ENCODE results near the gene RHEBL1.

RHEBL1 gene

DNA sequence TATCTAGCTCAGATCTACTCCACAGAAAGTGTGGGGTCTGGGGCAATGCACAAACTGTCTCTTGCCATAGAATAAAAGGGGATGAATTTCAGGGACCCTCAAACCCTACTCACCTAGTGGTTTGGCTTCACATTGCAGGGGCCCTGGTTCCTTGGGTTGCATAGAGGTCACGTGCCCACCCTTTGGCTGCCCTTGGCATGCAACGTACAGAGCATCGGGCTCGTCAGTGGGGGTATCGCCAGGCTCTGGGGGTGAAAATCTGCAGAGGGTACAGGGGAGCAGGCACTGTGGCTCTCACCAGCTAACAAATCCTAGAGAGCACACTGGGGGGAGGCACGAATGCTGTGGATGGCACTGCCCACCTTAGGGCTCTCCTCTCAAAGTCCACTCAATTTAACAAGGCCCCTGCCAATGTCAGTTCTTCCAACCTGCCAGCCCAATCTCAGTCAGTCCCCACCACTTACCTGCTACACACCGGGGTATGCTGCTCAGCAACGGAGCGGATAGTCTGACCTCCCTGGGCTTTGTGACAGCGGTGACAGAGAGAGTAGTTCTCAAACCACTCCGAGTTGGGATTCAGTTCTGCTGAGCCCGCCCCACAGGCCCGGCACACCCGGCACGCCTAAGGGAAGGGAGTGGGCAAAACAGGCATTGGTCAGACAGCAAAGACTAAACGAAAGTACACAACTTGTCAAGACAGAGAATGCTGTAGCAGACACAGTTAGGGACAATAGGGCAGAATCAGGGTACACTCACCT is 17.1 kb downstream of the RHEBL1 start:
- Histone ChIP-seq H3K9me3 (ENCODE audit: control insufficient read depth, insufficient read depth, low read depth, low read length) (no peaks in the 10 kb centered on the region), H3K27ac (ENCODE audit: extremely low read depth, low read depth, low read length) (no peak overlapping the region), H3K4me3 (ENCODE audit: low read depth, low read length) (no peak overlapping the region), H3K4me1 (ENCODE audit: control insufficient read depth, insufficient read depth, low read length) (peaks cover 10% of the 10 kb centered on the region), H3K36me3 (ENCODE audit: control insufficient read depth in 2 of 2, insufficient read depth in 1 of 2, low read length in 2 of 2) (peaks cover 43 to 83% of the 10 kb centered on the region in 2 experiments)
- ChIA-PET POLR2A (no interaction called here), CTCF (no interaction called here)
- TF ChIP-seq ZNF843 (tag by site-specific recombination; IDR thresholded peaks at IDR 0.05) (no peak), ZNF354C (tag by site-specific recombination; IDR thresholded peaks at IDR 0.05; ENCODE audit: borderline replicate concordance, low read depth) (no peak), ZSCAN23 (tag by site-specific recombination; IDR thresholded peaks at IDR 0.05) (no peak), KLF9 (tag by site-specific recombination; IDR thresholded peaks at IDR 0.05; ENCODE audit: low read depth) (no peak), ZNF2 (tag by site-specific recombination; IDR thresholded peaks at IDR 0.05) (no peak), BCL11B (tag by site-specific recombination; IDR thresholded peaks at IDR 0.05; ENCODE audit: low read depth) (no peak), ZNF24 (tag by site-specific recombination; IDR thresholded peaks at IDR 0.05) (no peak), ZNF366 (tag by site-specific recombination; conservative IDR thresholded peaks at IDR 0.05) (no peak), GLI4 (tag by site-specific recombination; IDR thresholded peaks at IDR 0.05) (no peak), ZNF48 (tag by site-specific recombination; IDR thresholded peaks at IDR 0.05) (no peak), ZNF677 (tag by site-specific recombination; IDR thresholded peaks at IDR 0.05) (no peak), ZFP69B (tag by site-specific recombination; IDR thresholded peaks at IDR 0.05) (no peak), ZNF510 (tag by site-specific recombination; IDR thresholded peaks at IDR 0.05; ENCODE audit: insufficient replicate concordance) (no peak), ZNF76 (tag by site-specific recombination; IDR thresholded peaks at IDR 0.05; ENCODE audit: borderline replicate concordance, low read depth) (no peak), ZNF560 (tag by site-specific recombination; IDR thresholded peaks at IDR 0.05; ENCODE audit: borderline replicate concordance) (no peak), ZNF654 (tag by site-specific recombination; IDR thresholded peaks at IDR 0.05; ENCODE audit: low read depth) (no peak)
- TF ChIP-seq, protein P1, sequence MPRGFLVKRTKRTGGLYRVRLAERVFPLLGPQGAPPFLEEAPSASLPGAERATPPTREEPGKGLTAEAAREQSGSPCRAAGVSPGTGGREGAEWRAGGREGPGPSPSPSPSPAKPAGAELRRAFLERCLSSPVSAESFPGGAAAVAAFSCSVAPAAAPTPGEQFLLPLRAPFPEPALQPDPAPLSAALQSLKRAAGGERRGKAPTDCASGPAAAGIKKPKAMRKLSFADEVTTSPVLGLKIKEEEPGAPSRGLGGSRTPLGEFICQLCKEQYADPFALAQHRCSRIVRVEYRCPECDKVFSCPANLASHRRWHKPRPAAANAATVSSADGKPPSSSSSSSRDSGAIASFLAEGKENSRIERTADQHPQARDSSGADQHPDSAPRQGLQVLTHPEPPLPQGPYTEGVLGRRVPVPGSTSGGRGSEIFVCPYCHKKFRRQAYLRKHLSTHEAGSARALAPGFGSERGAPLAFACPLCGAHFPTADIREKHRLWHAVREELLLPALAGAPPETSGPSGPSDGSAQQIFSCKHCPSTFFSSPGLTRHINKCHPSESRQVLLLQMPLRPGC (tag by site-specific recombination; IDR thresholded peaks at IDR 0.05): no peak
- TF ChIP-seq, protein P2, sequence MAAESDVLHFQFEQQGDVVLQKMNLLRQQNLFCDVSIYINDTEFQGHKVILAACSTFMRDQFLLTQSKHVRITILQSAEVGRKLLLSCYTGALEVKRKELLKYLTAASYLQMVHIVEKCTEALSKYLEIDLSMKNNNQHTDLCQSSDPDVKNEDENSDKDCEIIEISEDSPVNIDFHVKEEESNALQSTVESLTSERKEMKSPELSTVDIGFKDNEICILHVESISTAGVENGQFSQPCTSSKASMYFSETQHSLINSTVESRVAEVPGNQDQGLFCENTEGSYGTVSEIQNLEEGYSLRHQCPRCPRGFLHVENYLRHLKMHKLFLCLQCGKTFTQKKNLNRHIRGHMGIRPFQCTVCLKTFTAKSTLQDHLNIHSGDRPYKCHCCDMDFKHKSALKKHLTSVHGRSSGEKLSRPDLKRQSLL (tag by site-specific recombination; IDR thresholded peaks at IDR 0.05): no peak
- TF ChIP-seq, protein P3, sequence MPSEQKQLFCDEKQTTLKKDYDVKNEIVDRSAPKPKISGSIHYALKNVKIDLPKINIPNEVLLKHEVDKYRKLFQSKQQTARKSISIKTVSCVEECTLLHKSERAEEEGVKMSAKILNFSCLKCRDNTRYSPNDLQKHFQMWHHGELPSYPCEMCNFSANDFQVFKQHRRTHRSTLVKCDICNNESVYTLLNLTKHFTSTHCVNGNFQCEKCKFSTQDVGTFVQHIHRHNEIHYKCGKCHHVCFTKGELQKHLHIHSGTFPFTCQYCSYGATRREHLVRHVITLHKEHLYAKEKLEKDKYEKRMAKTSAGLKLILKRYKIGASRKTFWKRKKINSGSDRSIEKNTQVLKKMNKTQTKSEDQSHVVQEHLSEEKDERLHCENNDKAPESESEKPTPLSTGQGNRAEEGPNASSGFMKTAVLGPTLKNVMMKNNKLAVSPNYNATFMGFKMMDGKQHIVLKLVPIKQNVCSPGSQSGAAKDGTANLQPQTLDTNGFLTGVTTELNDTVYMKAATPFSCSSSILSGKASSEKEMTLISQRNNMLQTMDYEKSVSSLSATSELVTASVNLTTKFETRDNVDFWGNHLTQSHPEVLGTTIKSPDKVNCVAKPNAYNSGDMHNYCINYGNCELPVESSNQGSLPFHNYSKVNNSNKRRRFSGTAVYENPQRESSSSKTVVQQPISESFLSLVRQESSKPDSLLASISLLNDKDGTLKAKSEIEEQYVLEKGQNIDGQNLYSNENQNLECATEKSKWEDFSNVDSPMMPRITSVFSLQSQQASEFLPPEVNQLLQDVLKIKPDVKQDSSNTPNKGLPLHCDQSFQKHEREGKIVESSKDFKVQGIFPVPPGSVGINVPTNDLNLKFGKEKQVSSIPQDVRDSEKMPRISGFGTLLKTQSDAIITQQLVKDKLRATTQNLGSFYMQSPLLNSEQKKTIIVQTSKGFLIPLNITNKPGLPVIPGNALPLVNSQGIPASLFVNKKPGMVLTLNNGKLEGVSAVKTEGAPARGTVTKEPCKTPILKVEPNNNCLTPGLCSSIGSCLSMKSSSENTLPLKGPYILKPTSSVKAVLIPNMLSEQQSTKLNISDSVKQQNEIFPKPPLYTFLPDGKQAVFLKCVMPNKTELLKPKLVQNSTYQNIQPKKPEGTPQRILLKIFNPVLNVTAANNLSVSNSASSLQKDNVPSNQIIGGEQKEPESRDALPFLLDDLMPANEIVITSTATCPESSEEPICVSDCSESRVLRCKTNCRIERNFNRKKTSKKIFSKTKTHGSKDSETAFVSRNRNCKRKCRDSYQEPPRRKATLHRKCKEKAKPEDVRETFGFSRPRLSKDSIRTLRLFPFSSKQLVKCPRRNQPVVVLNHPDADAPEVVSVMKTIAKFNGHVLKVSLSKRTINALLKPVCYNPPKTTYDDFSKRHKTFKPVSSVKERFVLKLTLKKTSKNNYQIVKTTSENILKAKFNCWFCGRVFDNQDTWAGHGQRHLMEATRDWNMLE (tag by site-specific recombination; conservative IDR thresholded peaks at IDR 0.05; ENCODE audit: low read depth): no peak
- TF ChIP-seq, protein P4, sequence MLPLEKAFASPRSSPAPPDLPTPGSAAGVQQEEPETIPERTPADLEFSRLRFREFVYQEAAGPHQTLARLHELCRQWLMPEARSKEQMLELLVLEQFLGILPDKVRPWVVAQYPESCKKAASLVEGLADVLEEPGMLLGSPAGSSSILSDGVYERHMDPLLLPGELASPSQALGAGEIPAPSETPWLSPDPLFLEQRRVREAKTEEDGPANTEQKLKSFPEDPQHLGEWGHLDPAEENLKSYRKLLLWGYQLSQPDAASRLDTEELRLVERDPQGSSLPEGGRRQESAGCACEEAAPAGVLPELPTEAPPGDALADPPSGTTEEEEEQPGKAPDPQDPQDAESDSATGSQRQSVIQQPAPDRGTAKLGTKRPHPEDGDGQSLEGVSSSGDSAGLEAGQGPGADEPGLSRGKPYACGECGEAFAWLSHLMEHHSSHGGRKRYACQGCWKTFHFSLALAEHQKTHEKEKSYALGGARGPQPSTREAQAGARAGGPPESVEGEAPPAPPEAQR (tag by site-specific recombination; IDR thresholded peaks at IDR 0.05): no peak
